Stimulated activated CD4-positive, alpha-beta T cell treated with anti-CD3 and anti-CD28 coated beads, TNF-alpha, amount 100 ng/mL, for 1 hour (primary cell): ENCODE measurements around the gene ZNF865.

Experiments
- DNase-seq, 3 donors: peaks; one replicate each; pipeline ENCODE4 v3.0.0-alpha.2; 2020; ENCODE audit warnings: low read depth in 3 of 3, low spot score in 1 of 3

The ZNF865 gene

DNA sequence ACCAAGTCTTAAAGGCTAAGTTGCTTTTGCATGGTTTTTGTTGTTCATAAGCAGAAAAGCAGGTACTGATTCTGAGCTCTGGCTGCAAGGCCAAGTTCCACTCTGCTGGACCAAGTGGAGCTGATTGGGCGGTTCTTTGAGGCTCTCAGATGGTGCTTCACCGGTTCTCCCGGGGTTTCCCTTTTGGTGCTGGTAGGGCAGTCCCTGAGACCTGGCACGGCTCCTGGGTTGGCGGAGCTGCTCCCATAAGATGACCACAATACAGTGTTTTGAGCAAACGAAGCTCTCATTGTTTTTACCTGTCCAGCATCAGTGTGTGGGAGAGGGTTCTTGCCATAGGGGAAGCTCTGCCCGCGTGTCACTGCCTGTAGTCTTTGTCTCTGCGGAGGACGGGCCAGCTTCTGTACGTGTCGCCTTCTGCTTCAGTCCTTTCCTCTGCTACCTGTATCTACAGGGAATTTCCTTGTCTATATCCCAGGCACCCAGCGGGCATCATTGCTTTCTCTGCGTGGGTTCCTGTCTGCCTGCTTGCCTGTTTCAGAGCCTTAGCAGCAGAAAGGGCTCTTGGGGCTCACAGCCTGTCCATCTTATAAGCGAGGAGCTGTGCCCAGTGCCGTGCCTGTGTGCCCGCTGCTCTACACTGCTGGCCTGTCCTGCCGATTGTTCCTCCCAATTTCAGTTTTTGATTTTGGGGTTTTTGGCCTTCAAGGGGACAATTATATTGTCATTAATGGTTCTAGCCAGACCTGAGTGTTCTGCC is 51.7 kb downstream of the ZNF865 start:
- DNase-seq = no peak

DNA sequence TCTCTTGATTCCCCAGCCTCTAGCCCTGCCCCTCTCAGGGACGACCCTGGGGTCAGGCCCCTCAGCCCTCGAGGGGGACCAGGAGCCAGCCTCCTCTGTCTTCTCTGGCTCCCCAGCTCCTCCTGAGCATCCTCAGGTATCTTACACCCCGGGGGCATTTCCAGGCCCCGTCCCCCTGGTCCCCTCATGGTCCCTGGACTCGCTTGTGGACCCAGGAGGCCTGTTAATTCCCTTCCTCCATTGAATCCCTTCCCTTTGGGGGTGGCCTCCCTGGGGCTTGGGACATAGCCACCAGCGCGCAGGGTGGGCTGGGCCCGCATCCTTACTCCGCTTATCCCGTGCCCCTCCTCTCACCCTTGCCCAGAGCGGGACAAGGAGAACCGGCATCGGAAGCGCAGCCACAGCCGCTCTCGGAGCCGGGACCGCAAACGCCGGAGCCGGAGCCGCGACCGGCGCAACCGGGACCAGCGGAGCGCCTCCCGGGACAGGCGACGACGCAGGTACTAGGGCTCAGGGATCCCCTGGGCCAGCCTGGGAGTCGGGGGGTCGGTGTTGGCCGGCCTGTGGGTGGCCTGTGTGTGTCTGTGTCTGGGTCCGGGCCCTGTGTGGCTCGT is 53.5 kb downstream of the ZNF865 start:
- no peak for DNase-seq

DNA sequence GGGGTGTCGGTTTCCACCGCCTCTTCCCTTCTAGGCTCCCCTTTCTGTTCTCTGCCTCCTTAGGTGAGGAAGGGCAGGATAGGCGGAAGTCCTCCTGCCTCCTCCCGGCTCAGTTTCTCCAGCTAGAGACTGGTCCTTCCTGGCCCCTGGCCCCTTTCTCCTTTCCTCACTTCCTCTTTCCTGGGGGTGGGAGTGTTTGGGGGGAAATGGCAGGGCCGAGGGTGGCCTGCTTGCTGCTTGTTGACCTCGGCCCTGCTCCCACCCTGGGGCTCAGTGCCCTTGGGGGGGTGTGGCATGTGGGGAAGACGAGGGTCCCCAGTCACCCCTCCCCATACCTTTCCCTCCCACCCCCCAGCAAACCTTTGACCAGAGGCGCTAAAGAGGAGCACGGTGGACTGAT is 54.4 kb downstream of the ZNF865 start:
- no peak for DNase-seq

DNA sequence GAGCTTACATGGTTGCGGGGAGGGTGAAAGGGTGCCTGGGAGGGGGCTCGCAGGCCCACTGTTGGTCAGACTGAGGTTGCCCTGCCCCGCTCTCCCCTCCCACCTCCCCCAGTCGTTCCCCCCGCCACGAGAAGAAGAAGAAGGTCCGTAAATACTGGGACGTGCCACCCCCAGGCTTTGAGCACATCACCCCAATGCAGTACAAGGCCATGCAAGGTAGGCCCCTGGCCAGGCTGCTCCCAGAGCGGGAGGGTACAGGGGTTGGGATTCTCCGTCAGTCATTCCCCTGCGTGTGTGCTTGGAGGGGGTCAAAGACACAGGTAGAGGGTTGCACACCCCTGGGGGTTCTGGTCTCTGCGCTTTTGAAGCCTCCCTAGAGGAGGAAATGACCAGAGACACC is 55.0 kb downstream of the ZNF865 start:
- no peak for DNase-seq

DNA sequence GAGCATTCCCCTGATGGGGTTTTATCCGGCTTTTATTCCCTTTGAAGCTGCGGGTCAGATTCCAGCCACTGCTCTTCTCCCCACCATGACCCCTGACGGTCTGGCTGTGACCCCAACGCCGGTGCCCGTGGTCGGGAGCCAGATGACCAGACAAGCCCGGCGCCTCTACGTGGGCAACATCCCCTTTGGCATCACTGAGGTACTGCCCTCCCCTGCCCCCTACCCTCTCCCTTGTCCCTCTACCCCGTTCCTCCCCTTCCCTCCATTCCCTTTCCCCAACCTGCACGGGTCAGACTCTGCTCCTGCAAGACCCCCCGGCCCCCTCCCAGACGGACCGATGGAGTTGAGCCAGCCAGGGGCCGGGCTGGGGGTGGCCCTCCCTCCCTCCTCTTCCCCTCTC is 55.5 kb downstream of the ZNF865 start:
- no peak for DNase-seq

DNA sequence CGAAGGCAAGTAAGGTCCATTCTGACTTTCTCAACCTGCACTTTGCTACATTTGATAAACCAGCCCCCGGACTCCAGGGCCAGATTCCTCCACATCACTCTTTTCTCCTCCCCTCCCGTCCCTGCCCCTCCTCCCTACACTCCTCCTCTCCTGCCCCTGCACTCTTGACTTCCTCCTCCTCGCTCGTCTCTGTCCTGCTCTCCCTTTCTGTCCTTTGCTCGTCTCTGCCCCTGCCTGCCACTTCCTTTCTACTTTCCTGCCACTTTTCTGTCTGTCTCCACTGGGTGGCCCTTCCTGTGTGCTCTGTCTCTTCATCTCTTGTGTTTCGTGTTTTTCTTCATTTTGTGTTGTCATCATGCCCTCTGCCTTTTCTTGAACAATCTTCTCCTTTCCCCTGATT is 56.4 kb downstream of the ZNF865 start:
- no peak for DNase-seq

DNA sequence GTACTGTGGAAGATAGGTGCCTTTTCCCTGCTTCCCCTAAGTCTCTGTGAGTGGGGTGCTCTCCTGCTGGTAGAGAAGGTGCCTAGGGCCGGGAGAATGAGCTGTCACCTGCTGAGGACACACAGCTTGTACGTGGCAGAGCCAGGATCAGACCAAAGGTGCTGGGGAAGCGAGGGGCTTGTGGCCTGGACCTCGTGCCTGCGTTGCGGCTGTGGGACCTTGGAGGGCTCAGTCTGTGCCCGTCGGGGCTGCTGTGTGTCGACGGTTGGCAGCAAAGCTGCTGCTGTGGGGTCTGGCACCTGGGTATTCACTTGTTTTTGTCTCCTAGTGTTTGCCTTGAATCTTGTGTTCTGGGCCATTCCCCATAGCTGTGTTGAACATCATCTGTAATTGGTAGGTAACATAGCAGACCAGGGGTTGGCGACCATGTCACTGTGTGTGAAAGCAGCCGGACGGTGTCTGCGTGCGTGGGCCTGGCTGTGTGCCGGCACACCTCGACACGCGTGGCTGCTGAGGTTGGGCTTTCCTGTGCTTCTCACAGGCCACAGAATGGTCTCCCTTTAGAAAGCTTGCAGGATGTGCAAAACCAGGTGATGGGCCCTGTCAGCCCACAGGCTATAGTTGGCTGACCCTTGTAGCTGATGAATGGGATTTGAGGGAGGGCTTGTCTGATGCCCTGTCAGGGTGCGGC is 58.5 kb downstream of the ZNF865 start:
- no peak for DNase-seq

DNA sequence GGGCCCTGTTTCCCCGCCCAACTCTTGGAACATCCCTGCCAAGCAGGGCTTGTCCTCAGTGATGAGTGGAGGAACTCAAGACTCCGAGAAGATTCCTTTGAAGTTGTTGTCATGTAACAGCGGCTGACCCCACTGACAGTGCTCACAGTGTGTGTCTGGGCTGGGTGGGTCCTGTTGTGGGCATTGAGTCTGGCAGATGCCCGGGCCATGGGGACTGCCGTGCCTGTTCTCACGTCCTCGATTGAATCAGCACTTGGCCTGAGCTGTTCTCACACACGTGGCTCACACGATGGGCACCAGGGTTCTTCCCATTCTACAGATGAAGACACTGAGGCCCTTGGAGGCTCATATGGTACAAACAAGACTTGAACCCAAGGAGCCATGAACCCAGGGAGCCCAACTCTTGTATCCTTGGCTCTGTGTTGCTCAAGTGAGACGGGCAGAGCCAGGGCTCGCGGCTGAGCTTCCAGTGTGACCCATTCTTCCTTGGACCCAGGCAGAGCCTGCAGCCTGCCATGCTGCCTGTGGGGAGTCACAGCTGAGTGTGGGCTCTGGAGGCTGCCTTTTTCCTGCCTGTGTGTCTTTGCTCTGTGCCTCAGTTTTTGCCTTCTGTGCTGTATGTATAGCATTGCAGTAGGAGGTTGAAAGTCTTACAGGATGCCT is 61.0 kb downstream of the ZNF865 start:
- no peak for DNase-seq
